Skeletal muscle tissue (tissue), 4 donors: ENCODE measurements around the gene SMIM36. TPM values are rescaled to one million over a fixed set of nuclear protein-coding genes. Genes with fewer than 3 reads are reported as not detected.
"Not testable (repeated sequence)": the region's sequence is repeated elsewhere in the genome, so short reads cannot be mapped to it uniquely, and the experiment has no call there.

ENCODE experiments used
- H3K27ac ChIP-seq: one replicate; pipeline ENCODE4 v1.7.0; 2013; ENCODE audit warnings: mild to moderate bottlenecking, low read depth, low read length, inconsistent platforms
- H3K27me3 ChIP-seq, 3 donors: one replicate each; pipeline ENCODE4 v1.7.0; 2013; ENCODE audit warnings: low read length in 3 of 3; ENCODE audit not compliant: control insufficient read depth in 3 of 3, insufficient read depth in 3 of 3
- H3K36me3 ChIP-seq, 3 donors: one replicate each; pipeline ENCODE4 v1.7.0; 2013; ENCODE audit warnings: low read length in 3 of 3; ENCODE audit not compliant: control insufficient read depth in 3 of 3, insufficient read depth in 3 of 3
- H3K4me1 ChIP-seq, 3 donors: one replicate each; pipeline ENCODE4 v1.7.0; 2013; ENCODE audit warnings: low read length in 3 of 3, mild to moderate bottlenecking in 3 of 3; ENCODE audit not compliant: control insufficient read depth in 3 of 3, insufficient read depth in 3 of 3
- H3K4me3 ChIP-seq, 3 donors: one replicate each; pipeline ENCODE4 v1.7.0; 2013; ENCODE audit warnings: low read length in 3 of 3
- H3K9ac ChIP-seq, 3 donors: one replicate each; pipeline ENCODE4 v1.7.0; 2013; ENCODE audit warnings: low read length in 3 of 3, mild to moderate bottlenecking in 3 of 3, moderate library complexity in 2 of 3, low read depth in 1 of 3
- H3K9me3 ChIP-seq, 3 donors: one replicate each; pipeline ENCODE4 v1.7.0; 2013; ENCODE audit warnings: low read length in 3 of 3; ENCODE audit not compliant: control insufficient read depth in 3 of 3
- total RNA-seq: library from RNA; depleted of rRNA; stranded (reverse); fragments of >200 nt; gene quantifications from one replicate; pipeline ENCODE4 v1.2.3, GENCODE V29; 2014
- donor health status: Osteomylitis.

Gene SMIM36
- total RNA-seq, 1 donor from 2014 or later = not detected

DNA sequence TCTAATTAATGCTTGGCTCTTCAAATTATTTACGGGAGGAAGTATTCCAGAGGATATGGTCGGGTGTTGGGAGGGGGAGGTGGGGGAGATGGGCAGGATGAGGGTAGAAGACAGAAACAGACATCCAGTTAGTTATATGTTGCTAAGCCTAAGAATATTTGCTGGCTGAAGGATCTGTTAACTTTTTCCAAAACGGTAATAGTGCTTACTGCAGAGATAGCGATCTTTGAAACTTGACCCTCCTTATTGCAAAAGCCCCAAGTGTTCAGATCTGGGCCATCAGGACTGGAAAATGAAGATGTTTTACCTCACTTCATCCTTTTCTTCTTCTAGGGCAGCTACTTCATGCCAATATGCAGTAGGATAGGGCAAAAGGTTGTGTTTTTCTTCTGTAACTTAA, 62.6 kb downstream of the SMIM36 start:
- peaks cover 0 to 7% (median 5%) of the 10 kb centered on the region in 3 donors for H3K4me1 ChIP-seq
- H3K9ac ChIP-seq = no peak overlapping the region
- H3K27ac ChIP-seq = no peak overlapping the region
- H3K36me3 ChIP-seq = no peaks in the 10 kb centered on the region
- no peaks in the 10 kb centered on the region for H3K9me3 ChIP-seq
- H3K27me3 ChIP-seq = no peaks in the 10 kb centered on the region
- H3K4me3 ChIP-seq = no peak overlapping the region

- H3K27ac ChIP-seq = peak overlapping the region; percentile 5
These were observed 64.6 kb downstream of the SMIM36 start for GRCh38 chr17:55446581-55447205.

GRCh38 chr17:55446004-55446403, 65.2 kb downstream of the SMIM36 start:
- not testable (repeated sequence) for H3K4me3 ChIP-seq, H3K36me3 ChIP-seq, H3K27me3 ChIP-seq, H3K9ac ChIP-seq, H3K4me1 ChIP-seq, H3K9me3 ChIP-seq
- H3K27ac ChIP-seq = peak overlapping the region; percentile 5

More at GRCh38 chr17:55446581-55447205, 64.6 kb downstream of the SMIM36 start:
- no peak overlapping the region for H3K4me3 ChIP-seq
- H3K9me3 ChIP-seq = no peaks in the 10 kb centered on the region
- no peaks in the 10 kb centered on the region for H3K36me3 ChIP-seq
- no peak overlapping the region for H3K9ac ChIP-seq
- H3K4me1 ChIP-seq = peaks cover 0 to 3% (median 0%) of the 10 kb centered on the region in 3 donors
- no peaks in the 10 kb centered on the region for H3K27me3 ChIP-seq

- Histone ChIP-seq H3K27me3 (no peaks in the 10 kb centered on the region), H3K9me3 (no peaks in the 10 kb centered on the region), H3K9ac (no peak overlapping the region), H3K4me1 (peaks cover 0 to 3% (median 0%) of the 10 kb centered on the region in 3 donors), H3K4me3 (no peak overlapping the region), H3K27ac (no peak overlapping the region), H3K36me3 (no peaks in the 10 kb centered on the region)
These were observed 66.5 kb downstream of the SMIM36 start for GRCh38 chr17:55444471-55445441.

- H3K27me3 ChIP-seq = no peaks in the 10 kb centered on the region
- no peaks in the 10 kb centered on the region for H3K9me3 ChIP-seq
- no peak overlapping the region for H3K27ac ChIP-seq
- no peaks in the 10 kb centered on the region for H3K36me3 ChIP-seq
- H3K4me1 ChIP-seq = no peaks in the 10 kb centered on the region
- no peak overlapping the region for H3K4me3 ChIP-seq
- H3K9ac ChIP-seq = no peak overlapping the region
These were observed 67.3 kb downstream of the SMIM36 start for GRCh38 chr17:55443904-55444303.

DNA sequence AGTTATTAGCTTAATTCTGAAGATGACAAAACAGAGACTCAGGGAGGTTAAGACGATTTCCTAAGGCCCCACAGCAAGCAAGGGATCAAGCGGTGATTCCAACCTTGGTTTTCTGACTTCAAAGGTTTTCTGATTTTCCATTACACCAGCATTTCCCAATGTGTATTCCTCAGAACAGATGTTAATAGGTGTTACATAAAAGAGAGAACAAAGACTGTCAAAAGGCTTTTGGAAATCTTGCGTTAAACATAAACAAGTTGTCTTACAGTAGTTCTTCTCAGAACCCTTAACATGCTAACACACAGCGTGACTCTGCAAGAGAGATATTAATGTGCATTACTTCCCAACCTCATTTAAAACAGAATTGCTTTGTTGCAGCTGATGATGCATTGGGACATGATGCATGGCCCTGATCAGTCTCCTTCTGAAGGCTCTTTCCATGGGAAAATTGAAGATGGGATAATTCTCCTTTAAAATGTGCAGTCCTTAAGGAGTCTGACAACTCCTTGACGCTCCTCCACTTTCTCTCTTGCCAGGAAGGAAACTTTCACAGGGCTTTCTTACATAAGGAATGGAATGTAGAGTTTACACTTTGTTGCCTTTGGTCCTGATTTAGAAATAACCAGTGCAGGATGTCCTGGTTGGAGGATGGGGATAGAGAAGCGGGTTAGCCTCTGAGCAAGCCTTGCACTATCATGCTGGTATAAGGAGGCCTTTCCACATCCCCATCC, 68.1 kb downstream of the SMIM36 start:
- H3K4me1 ChIP-seq = no peaks in the 10 kb centered on the region
- H3K9me3 ChIP-seq = no peaks in the 10 kb centered on the region
- H3K9ac ChIP-seq = no peak overlapping the region
- H3K27me3 ChIP-seq = no peaks in the 10 kb centered on the region
- no peaks in the 10 kb centered on the region for H3K36me3 ChIP-seq
- H3K4me3 ChIP-seq = no peak overlapping the region
- H3K27ac ChIP-seq = no peak overlapping the region

DNA sequence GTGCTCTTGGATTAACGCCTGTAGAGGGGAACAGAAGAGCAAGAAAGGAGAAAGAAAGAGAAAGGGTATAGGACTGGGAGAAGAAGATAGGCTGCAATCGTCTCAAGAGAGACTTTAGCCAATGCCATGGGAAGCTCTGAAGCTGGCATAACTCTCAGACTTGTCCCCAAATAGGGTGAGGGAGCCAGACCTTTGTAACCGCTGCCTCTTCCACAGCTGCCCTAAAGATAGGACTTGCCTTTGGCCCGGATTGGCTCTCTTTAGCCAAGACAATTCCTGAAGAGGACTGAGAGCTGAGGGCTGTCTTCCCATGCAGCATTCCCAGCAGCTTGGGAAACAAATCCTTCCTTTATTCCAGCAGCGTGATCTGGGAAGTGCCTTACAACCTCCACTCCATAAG, 68.8 kb downstream of the SMIM36 start:
- Histone ChIP-seq H3K27ac (no peak overlapping the region), H3K9me3 (no peaks in the 10 kb centered on the region), H3K9ac (no peak overlapping the region), H3K4me3 (no peak overlapping the region), H3K27me3 (no peaks in the 10 kb centered on the region), H3K4me1 (no peaks in the 10 kb centered on the region), H3K36me3 (no peaks in the 10 kb centered on the region)

GRCh38 chr17:55441544-55441943, 69.7 kb downstream of the SMIM36 start:
- H3K36me3 ChIP-seq = no peaks in the 10 kb centered on the region
- H3K4me1 ChIP-seq = no peaks in the 10 kb centered on the region
- no peaks in the 10 kb centered on the region for H3K27me3 ChIP-seq
- H3K9me3 ChIP-seq = no peaks in the 10 kb centered on the region
- no peak overlapping the region for H3K9ac ChIP-seq
- no peak overlapping the region for H3K4me3 ChIP-seq
- H3K27ac ChIP-seq = no peak overlapping the region

GRCh38 chr17:55440391-55440790, 70.9 kb downstream of the SMIM36 start:
- Histone ChIP-seq H3K9ac (no peak overlapping the region), H3K27me3 (no peaks in the 10 kb centered on the region), H3K9me3 (no peaks in the 10 kb centered on the region), H3K4me3 (no peak overlapping the region), H3K36me3 (no peaks in the 10 kb centered on the region), H3K4me1 (no peaks in the 10 kb centered on the region), H3K27ac (no peak overlapping the region)
